GM21381 (cell line): ENCODE measurements around the gene OVOL3.

Experiments
- ATAC-seq: cut with Tn5 transposase; IDR thresholded peaks from one replicate; pipeline ENCODE4 v1.9.1; 2021; ENCODE audit warnings: mild to moderate bottlenecking, moderate library complexity; ENCODE audit not compliant: unreplicated experiment

OVOL3 gene

DNA sequence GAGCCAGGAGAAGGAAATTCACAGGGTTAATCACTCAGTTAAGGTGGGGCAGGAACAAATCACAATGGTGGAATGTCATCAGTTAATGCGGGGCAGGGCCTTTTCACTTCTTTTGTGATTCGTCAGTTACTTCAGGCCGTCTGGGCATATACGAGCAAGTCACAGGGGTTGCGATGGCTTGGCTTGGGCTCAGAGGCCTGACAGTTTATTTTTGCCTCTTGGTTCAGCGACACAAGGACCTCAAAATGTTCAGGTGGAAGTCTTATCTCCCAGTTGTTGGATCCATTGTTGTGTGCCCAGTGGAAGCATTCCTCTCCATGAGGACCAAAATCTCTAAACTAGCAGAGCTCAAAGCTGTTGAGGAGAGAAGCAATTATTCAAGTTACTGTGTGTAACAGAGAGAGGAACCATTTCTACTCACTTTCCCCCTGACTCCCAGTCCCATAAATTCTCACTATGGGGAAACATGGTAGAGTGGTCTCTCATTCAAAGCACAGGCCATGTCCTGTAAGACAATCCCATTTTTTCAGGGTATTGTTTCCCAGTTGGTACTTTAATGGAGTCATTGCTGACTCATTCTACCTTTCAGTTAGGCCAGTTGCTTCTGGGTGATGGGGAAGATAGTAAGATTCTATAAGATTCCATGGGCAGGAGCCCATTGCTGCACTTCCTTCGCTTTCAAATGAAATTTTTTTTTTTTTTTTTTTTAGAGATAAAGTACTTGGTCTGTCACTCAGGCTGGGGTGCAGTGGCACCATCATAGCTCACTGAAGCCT is 50.1 kb downstream of the OVOL3 start:
- no peak for ATAC-seq
